K562 (cell line): ENCODE measurements around the gene FAM83D. TPM values are rescaled to one million over a fixed set of nuclear protein-coding genes. Genes with fewer than 3 reads are reported as not detected.
A peak's percentile ranks its signal among the peaks of the same experiment; 100 is the strongest.

Source experiments
- ARID1B ChIP-seq: fragments of 450-650 bp; IDR thresholded peaks from 2 replicates; pipeline ENCODE4 v1.6.1; 2016; ENCODE audit warnings: antibody characterized with exemption, mild to moderate bottlenecking, inconsistent platforms
- ATF1 ChIP-seq, 2 experiments: fragments of 450-650 bp in 1 of 2; IDR thresholded peaks; 2 replicates each; pipeline ENCODE4 v1.6.1; 2016; ENCODE audit warnings: missing compliant biosample characterization in 1 of 2, missing genetic modification characterization in 1 of 2
- ATF3 ChIP-seq, 2 experiments: fragments of 450-650 bp in 1 of 2; sonication (generic) in 1 of 2; formaldehyde crosslinking in 1 of 2; IDR thresholded peaks in 1 of 2; conservative IDR thresholded peaks in 1 of 2; 2 replicates each; pipeline versions ENCODE4 v1.6.1 to v1.8.1; 2016 to 2023; ENCODE audit warnings: mild to moderate bottlenecking in 2 of 2, moderate library complexity in 2 of 2, inconsistent platforms in 1 of 2, missing genetic modification reagents in 1 of 2
- CCAR2 ChIP-seq: fragments of 200-400 bp; formaldehyde crosslinking; IDR thresholded peaks from 2 replicates; pipeline ENCODE4 v1.6.1; 2017; ENCODE audit warnings: mild to moderate bottlenecking, low read depth, low read length
- CREBBP ChIP-seq: IDR thresholded peaks from one replicate; pipeline ENCODE4 v1.6.1; 2012; ENCODE audit warnings: low read depth, mild to moderate bottlenecking, control low read depth, inconsistent platforms, low read length
- ELF2 ChIP-seq: fragments of 250-450 bp; sonication (Bioruptor Pico); IDR thresholded peaks from 2 replicates; pipeline ENCODE4 v1.5.0; 2021; ENCODE audit warnings: mild to moderate bottlenecking
- HCFC1 ChIP-seq: IDR thresholded peaks from 2 replicates; pipeline ENCODE4 v1.6.1; 2012; ENCODE audit warnings: low read depth, low read length, improper control_type of control experiment
- HNRNPLL ChIP-seq: fragments of 200-400 bp; formaldehyde crosslinking; IDR thresholded peaks from 2 replicates; pipeline ENCODE4 v1.6.1; 2017; ENCODE audit warnings: low read length, low read depth, mild to moderate bottlenecking; ENCODE audit not compliant: poor library complexity, severe bottlenecking
- KDM2B ChIP-seq: fragments of 250-450 bp; sonication (Bioruptor Pico); IDR thresholded peaks from 2 replicates; pipeline ENCODE4 v1.8.0; 2021; ENCODE audit warnings: mild to moderate bottlenecking, moderate library complexity
- MAFF ChIP-seq: IDR thresholded peaks from 2 replicates; pipeline ENCODE4 v1.6.1; 2012; ENCODE audit warnings: low read length, improper control_type of control experiment
- MEF2A ChIP-seq: IDR thresholded peaks from 2 replicates; pipeline ENCODE4 v1.6.1; 2011; ENCODE audit warnings: low read depth, mild to moderate bottlenecking, low read length, moderate library complexity; ENCODE audit not compliant: control insufficient read depth
- POLR2A ChIP-seq: fragments of 450-650 bp; conservative IDR thresholded peaks from 2 replicates; pipeline ENCODE4 v1.6.1; 2016
- POLR2G ChIP-seq: fragments of 200-400 bp; formaldehyde crosslinking; IDR thresholded peaks from 2 replicates; pipeline ENCODE4 v1.6.1; 2017; ENCODE audit warnings: low read depth, mild to moderate bottlenecking, antibody characterized with exemption, low read length, moderate library complexity
- STAG1 ChIP-seq: sonication (generic); formaldehyde crosslinking; IDR thresholded peaks from 2 replicates; pipeline ENCODE4 v1.5.0; 2020; ENCODE audit warnings: missing genetic modification reagents, borderline replicate concordance
- TAF15 ChIP-seq: fragments of 200-400 bp; formaldehyde crosslinking; IDR thresholded peaks from 2 replicates; pipeline ENCODE4 v1.6.1; 2017; ENCODE audit warnings: mild to moderate bottlenecking, low read depth, low read length, moderate library complexity
- TCFL5 ChIP-seq: fragments of 250-450 bp; sonication (Bioruptor Pico); conservative IDR thresholded peaks from 2 replicates; pipeline ENCODE4 v1.6.1; 2021; ENCODE audit warnings: mild to moderate bottlenecking, moderate library complexity, matching md5 sums
- ZBED1 ChIP-seq: IDR thresholded peaks from 2 replicates; pipeline ENCODE4 v1.6.1; 2014
- ZNF143 ChIP-seq: sonication (generic); formaldehyde crosslinking; IDR thresholded peaks from 2 replicates; pipeline ENCODE4 v1.9.0; 2022; ENCODE audit warnings: mild to moderate bottlenecking, missing genetic modification reagents
- ZNF444 ChIP-seq: fragments of 250-450 bp; sonication (Bioruptor Pico); IDR thresholded peaks from 2 replicates; pipeline ENCODE4 v1.4.0; 2020; ENCODE audit warnings: mild to moderate bottlenecking, moderate library complexity
- polyA plus RNA-seq, 8 experiments: library from polyadenylated mRNA; depleted of rRNA in 4 of 8; stranded (reverse) in 5 of 8; unstranded in 3 of 8; fragments of >200 nt; fragmentation: Nextera tagmentation in 2 of 8; fragmentation: Illumina TruSeq in 1 of 8; extraction: Ambion mirVana in 2 of 8; extraction: Trizol in 1 of 8; gene quantifications; 2 replicates each; pipeline versions ENCODE4 v1.2.1 to v1.2.3, GENCODE V29; 2011 to 2014; ENCODE audit warnings: inconsistent platforms in 1 of 8, missing spikeins in 1 of 8
- total RNA-seq, 7 experiments: library from RNA; depleted of rRNA in 6 of 7; stranded (reverse); fragments of >200 nt in 6 of 7; fragmentation: Illumina TruSeq in 2 of 7; extraction: Trizol in 2 of 7; gene quantifications; 2 replicates each; pipeline versions ENCODE4 v1.2.1 to v1.2.3, GENCODE V29; 2011 to 2021; ENCODE audit warnings: low replicate concordance in 1 of 7
- TF ChIP-seq, protein P1 (sequence below): fragments of 200-400 bp; formaldehyde crosslinking; IDR thresholded peaks from 2 replicates; pipeline ENCODE4 v1.6.1; 2017; ENCODE audit warnings: mild to moderate bottlenecking, low read depth, low read length, moderate library complexity
- TF ChIP-seq, protein P2 (sequence below): fragments of 250-450 bp; sonication (Bioruptor Pico); IDR thresholded peaks from 2 replicates; pipeline ENCODE4 v1.8.0; 2022; ENCODE audit warnings: moderate library complexity, mild to moderate bottlenecking, inconsistent platforms
- TF ChIP-seq, protein P3 (sequence below): fragments of 450-650 bp; IDR thresholded peaks from 2 replicates; pipeline ENCODE4 v1.6.1; 2016; ENCODE audit warnings: mild to moderate bottlenecking

FAM83D gene
- total and polyA plus RNA-seq, 9 of the 15 experiments (the other 6 are each of a cell fraction or from before 2014, with no cell fraction given), result 8.2 to 66.1 (median 43.5) TPM

GRCh38 chr20:38995536-38996044, 69.4 kb downstream of the FAM83D start (continued):
- TF ChIP-seq ELF2 (CRISPR knock-in tag), result no peak
- TF ChIP-seq, protein P1, sequence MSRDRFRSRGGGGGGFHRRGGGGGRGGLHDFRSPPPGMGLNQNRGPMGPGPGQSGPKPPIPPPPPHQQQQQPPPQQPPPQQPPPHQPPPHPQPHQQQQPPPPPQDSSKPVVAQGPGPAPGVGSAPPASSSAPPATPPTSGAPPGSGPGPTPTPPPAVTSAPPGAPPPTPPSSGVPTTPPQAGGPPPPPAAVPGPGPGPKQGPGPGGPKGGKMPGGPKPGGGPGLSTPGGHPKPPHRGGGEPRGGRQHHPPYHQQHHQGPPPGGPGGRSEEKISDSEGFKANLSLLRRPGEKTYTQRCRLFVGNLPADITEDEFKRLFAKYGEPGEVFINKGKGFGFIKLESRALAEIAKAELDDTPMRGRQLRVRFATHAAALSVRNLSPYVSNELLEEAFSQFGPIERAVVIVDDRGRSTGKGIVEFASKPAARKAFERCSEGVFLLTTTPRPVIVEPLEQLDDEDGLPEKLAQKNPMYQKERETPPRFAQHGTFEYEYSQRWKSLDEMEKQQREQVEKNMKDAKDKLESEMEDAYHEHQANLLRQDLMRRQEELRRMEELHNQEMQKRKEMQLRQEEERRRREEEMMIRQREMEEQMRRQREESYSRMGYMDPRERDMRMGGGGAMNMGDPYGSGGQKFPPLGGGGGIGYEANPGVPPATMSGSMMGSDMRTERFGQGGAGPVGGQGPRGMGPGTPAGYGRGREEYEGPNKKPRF, result no peak
- no peak for TF ChIP-seq TAF15
- TF ChIP-seq ZNF444, result no peak
- TF ChIP-seq ATF1 (CRISPR knock-in tag; IDR thresholded peaks at IDR 0.05), result no peak
- TF ChIP-seq ATF1 (tag; IDR thresholded peaks at IDR 0.05), result no peak
- TF ChIP-seq, protein P2, sequence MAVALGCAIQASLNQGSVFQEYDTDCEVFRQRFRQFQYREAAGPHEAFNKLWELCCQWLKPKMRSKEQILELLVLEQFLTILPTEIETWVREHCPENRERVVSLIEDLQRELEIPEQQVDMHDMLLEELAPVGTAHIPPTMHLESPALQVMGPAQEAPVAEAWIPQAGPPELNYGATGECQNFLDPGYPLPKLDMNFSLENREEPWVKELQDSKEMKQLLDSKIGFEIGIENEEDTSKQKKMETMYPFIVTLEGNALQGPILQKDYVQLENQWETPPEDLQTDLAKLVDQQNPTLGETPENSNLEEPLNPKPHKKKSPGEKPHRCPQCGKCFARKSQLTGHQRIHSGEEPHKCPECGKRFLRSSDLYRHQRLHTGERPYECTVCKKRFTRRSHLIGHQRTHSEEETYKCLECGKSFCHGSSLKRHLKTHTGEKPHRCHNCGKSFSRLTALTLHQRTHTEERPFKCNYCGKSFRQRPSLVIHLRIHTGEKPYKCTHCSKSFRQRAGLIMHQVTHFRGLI (CRISPR knock-in tag), result no peak
- TF ChIP-seq TCFL5 (CRISPR knock-in tag), result no peak
- TF ChIP-seq ARID1B, result peak; percentile 91
- no peak for TF ChIP-seq ZNF143 (CRISPR knock-in tag)
- TF ChIP-seq ZBED1, result no peak
- no peak for TF ChIP-seq ATF3 (IDR thresholded peaks at IDR 0.05)
- TF ChIP-seq ATF3 (CRISPR knock-in tag; conservative IDR thresholded peaks at IDR 0.05), result no peak
- TF ChIP-seq POLR2A, result no peak
- peak; percentile 57; the same call in 1 of the 2 replicates for TF ChIP-seq MEF2A
- TF ChIP-seq, protein P3, sequence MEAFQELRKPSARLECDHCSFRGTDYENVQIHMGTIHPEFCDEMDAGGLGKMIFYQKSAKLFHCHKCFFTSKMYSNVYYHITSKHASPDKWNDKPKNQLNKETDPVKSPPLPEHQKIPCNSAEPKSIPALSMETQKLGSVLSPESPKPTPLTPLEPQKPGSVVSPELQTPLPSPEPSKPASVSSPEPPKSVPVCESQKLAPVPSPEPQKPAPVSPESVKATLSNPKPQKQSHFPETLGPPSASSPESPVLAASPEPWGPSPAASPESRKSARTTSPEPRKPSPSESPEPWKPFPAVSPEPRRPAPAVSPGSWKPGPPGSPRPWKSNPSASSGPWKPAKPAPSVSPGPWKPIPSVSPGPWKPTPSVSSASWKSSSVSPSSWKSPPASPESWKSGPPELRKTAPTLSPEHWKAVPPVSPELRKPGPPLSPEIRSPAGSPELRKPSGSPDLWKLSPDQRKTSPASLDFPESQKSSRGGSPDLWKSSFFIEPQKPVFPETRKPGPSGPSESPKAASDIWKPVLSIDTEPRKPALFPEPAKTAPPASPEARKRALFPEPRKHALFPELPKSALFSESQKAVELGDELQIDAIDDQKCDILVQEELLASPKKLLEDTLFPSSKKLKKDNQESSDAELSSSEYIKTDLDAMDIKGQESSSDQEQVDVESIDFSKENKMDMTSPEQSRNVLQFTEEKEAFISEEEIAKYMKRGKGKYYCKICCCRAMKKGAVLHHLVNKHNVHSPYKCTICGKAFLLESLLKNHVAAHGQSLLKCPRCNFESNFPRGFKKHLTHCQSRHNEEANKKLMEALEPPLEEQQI, result no peak
- no peak for TF ChIP-seq CREBBP
- TF ChIP-seq HNRNPLL, result no peak
- TF ChIP-seq CCAR2, result no peak
- TF ChIP-seq POLR2G, result no peak
- no peak for TF ChIP-seq MAFF
- TF ChIP-seq STAG1 (CRISPR knock-in tag), result no peak
- no peak for TF ChIP-seq HCFC1
- no peak for TF ChIP-seq KDM2B (CRISPR knock-in tag)
